ENCODE data around the gene UPK1A.

UPK1A gene

GRCh38 chr19:35692010-35692409 is 25.7 kb downstream of the UPK1A start:
- Mint-ChIP-seq H3K9me3 (no peaks in the 10 kb centered on the region), H3K4me1 (no peaks in the 10 kb centered on the region), H3K27ac (no peak overlapping the region), H3K27me3 (ENCODE audit: low read depth) (no peaks in the 10 kb centered on the region), H3K4me3 (no peak overlapping the region), H3K36me3 (ENCODE audit: low read depth) (no peaks in the 10 kb centered on the region)
- TF ChIP-seq, protein P1, sequence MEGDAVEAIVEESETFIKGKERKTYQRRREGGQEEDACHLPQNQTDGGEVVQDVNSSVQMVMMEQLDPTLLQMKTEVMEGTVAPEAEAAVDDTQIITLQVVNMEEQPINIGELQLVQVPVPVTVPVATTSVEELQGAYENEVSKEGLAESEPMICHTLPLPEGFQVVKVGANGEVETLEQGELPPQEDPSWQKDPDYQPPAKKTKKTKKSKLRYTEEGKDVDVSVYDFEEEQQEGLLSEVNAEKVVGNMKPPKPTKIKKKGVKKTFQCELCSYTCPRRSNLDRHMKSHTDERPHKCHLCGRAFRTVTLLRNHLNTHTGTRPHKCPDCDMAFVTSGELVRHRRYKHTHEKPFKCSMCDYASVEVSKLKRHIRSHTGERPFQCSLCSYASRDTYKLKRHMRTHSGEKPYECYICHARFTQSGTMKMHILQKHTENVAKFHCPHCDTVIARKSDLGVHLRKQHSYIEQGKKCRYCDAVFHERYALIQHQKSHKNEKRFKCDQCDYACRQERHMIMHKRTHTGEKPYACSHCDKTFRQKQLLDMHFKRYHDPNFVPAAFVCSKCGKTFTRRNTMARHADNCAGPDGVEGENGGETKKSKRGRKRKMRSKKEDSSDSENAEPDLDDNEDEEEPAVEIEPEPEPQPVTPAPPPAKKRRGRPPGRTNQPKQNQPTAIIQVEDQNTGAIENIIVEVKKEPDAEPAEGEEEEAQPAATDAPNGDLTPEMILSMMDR (IDR thresholded peaks at IDR 0.05; ENCODE audit: unreplicated experiment in 3 of 3) = no peak

GRCh38 chr19:35693422-35693821 is 27.1 kb downstream of the UPK1A start:
- TF ChIP-seq, protein P1 (IDR thresholded peaks at IDR 0.05; ENCODE audit: unreplicated experiment in 3 of 3) = no peak
- Mint-ChIP-seq H3K36me3 (ENCODE audit: low read depth) (no peaks in the 10 kb centered on the region), H3K4me1 (no peaks in the 10 kb centered on the region), H3K27me3 (ENCODE audit: low read depth) (no peaks in the 10 kb centered on the region), H3K4me3 (no peak overlapping the region), H3K9me3 (no peaks in the 10 kb centered on the region), H3K27ac (no peak overlapping the region)

DNA sequence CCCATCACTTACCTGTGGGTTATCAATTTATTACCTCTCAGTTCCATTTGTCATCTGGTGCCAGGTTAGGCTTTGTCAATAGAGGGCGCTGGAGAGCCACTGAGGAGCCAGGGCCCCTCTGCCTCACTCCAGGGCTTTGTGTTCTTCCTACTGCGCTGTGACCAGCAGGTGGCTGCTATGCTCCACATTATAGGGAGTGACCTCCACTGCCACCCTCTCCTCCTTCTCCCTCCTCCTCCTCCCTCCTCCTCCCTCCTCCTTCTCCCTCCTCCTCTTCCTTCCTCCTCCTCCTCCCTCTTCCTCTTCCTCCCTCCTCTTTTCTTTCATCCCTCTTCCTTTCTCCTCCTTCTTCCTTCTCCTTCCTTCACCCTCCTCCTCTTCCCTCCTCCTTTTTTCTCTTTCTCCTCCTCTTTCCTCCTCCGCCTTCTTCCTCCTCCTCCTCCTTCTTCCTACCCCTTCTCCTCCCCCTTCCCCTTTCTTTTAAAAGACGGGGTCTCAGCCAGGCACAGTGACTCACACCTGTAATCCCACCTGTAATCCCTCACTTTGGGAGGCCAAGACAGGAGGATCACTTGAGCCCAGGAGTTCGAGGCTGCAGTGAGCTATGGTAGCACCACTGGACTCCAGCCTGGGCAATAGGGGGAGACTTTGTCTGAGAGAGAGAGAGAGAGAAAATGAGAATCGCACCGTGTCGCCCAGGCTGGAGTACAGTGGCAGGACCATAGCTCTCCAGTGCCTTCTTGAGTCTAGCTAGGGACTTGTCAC is 27.7 kb downstream of the UPK1A start:
- TF ChIP-seq, protein P1 (IDR thresholded peaks at IDR 0.05; ENCODE audit: unreplicated experiment in 3 of 3) = peak; percentile 96 to 97 (median 96)
- Mint-ChIP-seq H3K36me3 (ENCODE audit: low read depth) (no peaks in the 10 kb centered on the region), H3K27ac (no peak overlapping the region), H3K4me3 (no peak overlapping the region), H3K9me3 (no peaks in the 10 kb centered on the region), H3K27me3 (ENCODE audit: low read depth) (no peaks in the 10 kb centered on the region), H3K4me1 (no peaks in the 10 kb centered on the region)

DNA sequence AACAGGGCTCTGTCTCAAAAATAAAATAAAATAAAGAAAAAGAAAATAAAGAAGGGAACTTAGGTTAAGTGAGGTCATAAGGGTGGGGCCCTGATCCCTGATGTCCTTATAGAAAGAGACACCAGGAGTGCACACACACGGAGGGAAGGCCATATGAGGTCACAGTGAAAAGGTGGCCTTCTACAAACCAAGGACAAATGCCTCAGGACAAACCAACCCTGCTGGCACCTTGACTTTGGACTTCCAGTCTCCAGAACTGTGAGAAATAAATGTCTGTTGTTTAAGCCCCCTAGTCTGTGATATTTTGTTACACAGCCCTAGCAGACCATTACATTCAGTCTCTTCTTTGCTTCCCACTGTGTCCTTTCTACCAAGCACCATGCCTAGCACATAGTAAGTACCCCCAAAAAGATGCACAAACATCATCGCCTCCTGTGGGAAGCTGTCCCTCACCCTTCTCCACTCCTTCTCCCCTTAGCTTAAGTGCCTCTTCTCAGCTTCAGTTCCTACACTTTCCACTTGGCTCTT is 29.6 kb downstream of the UPK1A start:
- TF ChIP-seq, protein P1 (IDR thresholded peaks at IDR 0.05; ENCODE audit: unreplicated experiment in 3 of 3) = no peak
- Mint-ChIP-seq H3K27me3 (ENCODE audit: low read depth) (no peaks in the 10 kb centered on the region), H3K4me1 (no peaks in the 10 kb centered on the region), H3K9me3 (no peaks in the 10 kb centered on the region), H3K4me3 (no peak overlapping the region), H3K36me3 (ENCODE audit: low read depth) (no peaks in the 10 kb centered on the region), H3K27ac (no peak overlapping the region)

GRCh38 chr19:35696835-35697234 is 30.5 kb downstream of the UPK1A start:
- no peaks in the 10 kb centered on the region for H3K4me1 Mint-ChIP-seq
- H3K27me3 Mint-ChIP-seq (ENCODE audit: low read depth) = no peaks in the 10 kb centered on the region
- H3K27ac Mint-ChIP-seq = no peak overlapping the region
- H3K36me3 Mint-ChIP-seq (ENCODE audit: low read depth) = no peaks in the 10 kb centered on the region
- no peaks in the 10 kb centered on the region for H3K9me3 Mint-ChIP-seq
- no peak overlapping the region for H3K4me3 Mint-ChIP-seq
- TF ChIP-seq, protein P1 (IDR thresholded peaks at IDR 0.05; ENCODE audit: unreplicated experiment in 3 of 3) = no peak

Measured in nephron (organoid).